Measurements from ENCODE around the gene PC. TPM values are rescaled to one million over a fixed set of nuclear protein-coding genes. Genes with fewer than 3 reads are reported as not detected.
A peak's percentile ranks its signal among the peaks of the same experiment; 100 is the strongest.

Gene PC
- total RNA-seq, 2 donors from 2014 or later = 12.2 to 81.7 TPM

GRCh38 chr11:66884443-66884842 lies 73.7 kb downstream of the PC start:
- H3K9me3 ChIP-seq = no peaks in the 10 kb centered on the region
- H3K4me1 ChIP-seq = peaks cover 16% of the 10 kb centered on the region
- 88 to 92% methylated on average over 4 of the region's 4 CpGs for WGBS, 2 donors
- H3K27me3 ChIP-seq = no peaks in the 10 kb centered on the region
- no peak for TF ChIP-seq POLR2A (IDR thresholded peaks at IDR 0.05)
- no peak for TF ChIP-seq CTCF (IDR thresholded peaks at IDR 0.05)
- DNase-seq (no peak), ATAC-seq (no peak)
- no peak overlapping the region for H3K4me3 ChIP-seq
- no peaks in the 10 kb centered on the region for H3K36me3 ChIP-seq (replicated peaks in 1 of 2; ENCODE audit: insufficient read depth in 1 of 2, low read depth in 2 of 2)
- H3K27ac ChIP-seq = no peak overlapping the region
- intact Hi-C loops (cut with DNase I) = no loop called here

GRCh38 chr11:66883016-66883965 lies 74.9 kb downstream of the PC start:
- WGBS, 2 donors = 40 to 54% methylated on average over 18 to 29 of the region's 29 CpGs

GRCh38 chr11:66882561-66883015 lies 75.6 kb downstream of the PC start:
- Histone ChIP-seq H3K27me3 (no peaks in the 10 kb centered on the region), H3K36me3 (replicated peaks in 1 of 2; ENCODE audit: insufficient read depth in 1 of 2, low read depth in 2 of 2) (no peaks in the 10 kb centered on the region), H3K4me1 (peaks cover 16% of the 10 kb centered on the region), H3K9me3 (no peaks in the 10 kb centered on the region), H3K27ac (peak overlapping the region in 2 of 4 donors; percentile 1 to 22), H3K4me3 (no peak overlapping the region)
- ATAC-seq (peak; percentile 22), DNase-seq (peak in 2 of 4 donors; percentile 41 to 53)
- intact Hi-C loops (cut with DNase I) = no loop called here
- whole genome bisulfite sequencing, 2 donors = 32 to 67% methylated on average over 14 of the region's 14 CpGs
- no peak for TF ChIP-seq POLR2A (IDR thresholded peaks at IDR 0.05)
- no peak for TF ChIP-seq CTCF (IDR thresholded peaks at IDR 0.05)

More at GRCh38 chr11:66883016-66883965, 74.9 kb downstream of the PC start:
- Histone ChIP-seq H3K27me3 (no peaks in the 10 kb centered on the region), H3K27ac (peak overlapping the region in 2 of 4 donors; percentile 1 to 22), H3K4me3 (no peak overlapping the region), H3K9me3 (no peaks in the 10 kb centered on the region), H3K36me3 (replicated peaks in 1 of 2; ENCODE audit: insufficient read depth in 1 of 2, low read depth in 2 of 2) (no peaks in the 10 kb centered on the region), H3K4me1 (peaks cover 16% of the 10 kb centered on the region)
- ATAC-seq = peak; percentile 67
- TF ChIP-seq POLR2A (IDR thresholded peaks at IDR 0.05) (no peak), CTCF (IDR thresholded peaks at IDR 0.05) (peak in 6 of 7 experiments; percentile 39 to 63 (median 60))
- DNase-seq = peak; percentile 59 to 73 (median 70)
- intact Hi-C loops (cut with DNase I) = no loop called here

- intact Hi-C loops (cut with DNase I) = no loop called here
- TF ChIP-seq POLR2A (IDR thresholded peaks at IDR 0.05) (no peak), CTCF (IDR thresholded peaks at IDR 0.05) (no peak)
- Histone ChIP-seq H3K27me3 (no peaks in the 10 kb centered on the region), H3K4me3 (no peak overlapping the region), H3K4me1 (peaks cover 16% of the 10 kb centered on the region), H3K36me3 (replicated peaks in 1 of 2; ENCODE audit: insufficient read depth in 1 of 2, low read depth in 2 of 2) (no peaks in the 10 kb centered on the region), H3K9me3 (no peaks in the 10 kb centered on the region), H3K27ac (no peak overlapping the region)
- ATAC-seq (no peak), DNase-seq (no peak)
- 72 to 75% methylated on average over 9 of the region's 9 CpGs for WGBS, 2 donors
These were observed 76.2 kb downstream of the PC start for GRCh38 chr11:66881927-66882452.

Measured in body of pancreas (tissue), 4 donors.